ENCODE measurements around the gene ATRNL1.

Gene ATRNL1

GRCh38 chr10:115093286-115093775, at the start of gene ATRNL1:
Gene ATRNL1 (plus strand): TSS chr10:115093365. CDS start chr10:115093751, 386 bp downstream.
- DNase-seq, result peak; percentile 1

GRCh38 chr10:115043719-115044118, 49.4 kb upstream of the ATRNL1 start:
- no peak for DNase-seq

GRCh38 chr10:115044891-115045290, 48.3 kb upstream of the ATRNL1 start:
- no peak for DNase-seq

GRCh38 chr10:115045499-115045898, 47.7 kb upstream of the ATRNL1 start:
- DNase-seq, result no peak

GRCh38 chr10:115046686-115047236, 46.4 kb upstream of the ATRNL1 start:
- no peak for DNase-seq

- no peak for DNase-seq
Observed at GRCh38 chr10:115047705-115048104, 45.5 kb upstream of the ATRNL1 start.

- DNase-seq, result no peak
Observed at GRCh38 chr10:115049318-115049717, 43.8 kb upstream of the ATRNL1 start.

- no peak for DNase-seq
Observed at GRCh38 chr10:115049960-115050359, 43.2 kb upstream of the ATRNL1 start.

GRCh38 chr10:115050375-115051010, 42.7 kb upstream of the ATRNL1 start:
- no peak for DNase-seq

- no peak for DNase-seq
Observed at GRCh38 chr10:115051216-115051615, 41.9 kb upstream of the ATRNL1 start.

GRCh38 chr10:115052226-115052625, 40.9 kb upstream of the ATRNL1 start:
- DNase-seq, result no peak

- DNase-seq, result no peak
Observed at GRCh38 chr10:115052728-115053127, 40.4 kb upstream of the ATRNL1 start.

GRCh38 chr10:115056186-115056585, 37.0 kb upstream of the ATRNL1 start:
- no peak for DNase-seq

- no peak for DNase-seq
Observed at GRCh38 chr10:115059301-115059898, 33.8 kb upstream of the ATRNL1 start.

- no peak for DNase-seq
Observed at GRCh38 chr10:115063701-115064658, 29.2 kb upstream of the ATRNL1 start.

- no peak for DNase-seq
Observed at GRCh38 chr10:115065801-115066200, 27.4 kb upstream of the ATRNL1 start.

- DNase-seq, result no peak
Observed at GRCh38 chr10:115066528-115066927, 26.6 kb upstream of the ATRNL1 start.

- no peak for DNase-seq
Observed at GRCh38 chr10:115073796-115074195, 19.4 kb upstream of the ATRNL1 start.

- no peak for DNase-seq
Observed at GRCh38 chr10:115082506-115082905, 10.7 kb upstream of the ATRNL1 start.

GRCh38 chr10:115084277-115084850, 8.8 kb upstream of the ATRNL1 start:
- DNase-seq, result no peak

GRCh38 chr10:115091161-115091560, 2.0 kb upstream of the ATRNL1 start:
- DNase-seq, result no peak

GRCh38 chr10:115092258-115092554, 959 bp upstream of the ATRNL1 start:
- no peak for DNase-seq
